GM06990 (cell line): Measurements from ENCODE around the gene MFAP3L.

Source experiments
- DNase-seq: peaks from one replicate; pipeline ENCODE4 v3.0.0-alpha.2; 2011; ENCODE audit not compliant: insufficient read length; ENCODE audit errors: extremely low read depth
- H3K27me3 ChIP-seq: replicated peaks from 2 replicates; pipeline ENCODE4 v1.6.0; 2011; ENCODE audit warnings: low read length; ENCODE audit not compliant: control insufficient read depth, insufficient read depth
- H3K36me3 ChIP-seq: 2 replicates; pipeline ENCODE4 v1.5.1; 2011; ENCODE audit warnings: low read length; ENCODE audit not compliant: control insufficient read depth, insufficient read depth
- H3K4me3 ChIP-seq: replicated peaks from 2 replicates; pipeline ENCODE4 v1.5.1; 2011; ENCODE audit warnings: low read depth, mild to moderate bottlenecking, control low read depth, low read length
- TF ChIP-seq, protein P1 (sequence below): IDR thresholded peaks from 2 replicates; pipeline ENCODE4 v1.5.1; 2011; ENCODE audit warnings: low read length, control low read depth, mild to moderate bottlenecking, inconsistent platforms; ENCODE audit not compliant: insufficient read depth, poor library complexity, severe bottlenecking

Gene MFAP3L

DNA sequence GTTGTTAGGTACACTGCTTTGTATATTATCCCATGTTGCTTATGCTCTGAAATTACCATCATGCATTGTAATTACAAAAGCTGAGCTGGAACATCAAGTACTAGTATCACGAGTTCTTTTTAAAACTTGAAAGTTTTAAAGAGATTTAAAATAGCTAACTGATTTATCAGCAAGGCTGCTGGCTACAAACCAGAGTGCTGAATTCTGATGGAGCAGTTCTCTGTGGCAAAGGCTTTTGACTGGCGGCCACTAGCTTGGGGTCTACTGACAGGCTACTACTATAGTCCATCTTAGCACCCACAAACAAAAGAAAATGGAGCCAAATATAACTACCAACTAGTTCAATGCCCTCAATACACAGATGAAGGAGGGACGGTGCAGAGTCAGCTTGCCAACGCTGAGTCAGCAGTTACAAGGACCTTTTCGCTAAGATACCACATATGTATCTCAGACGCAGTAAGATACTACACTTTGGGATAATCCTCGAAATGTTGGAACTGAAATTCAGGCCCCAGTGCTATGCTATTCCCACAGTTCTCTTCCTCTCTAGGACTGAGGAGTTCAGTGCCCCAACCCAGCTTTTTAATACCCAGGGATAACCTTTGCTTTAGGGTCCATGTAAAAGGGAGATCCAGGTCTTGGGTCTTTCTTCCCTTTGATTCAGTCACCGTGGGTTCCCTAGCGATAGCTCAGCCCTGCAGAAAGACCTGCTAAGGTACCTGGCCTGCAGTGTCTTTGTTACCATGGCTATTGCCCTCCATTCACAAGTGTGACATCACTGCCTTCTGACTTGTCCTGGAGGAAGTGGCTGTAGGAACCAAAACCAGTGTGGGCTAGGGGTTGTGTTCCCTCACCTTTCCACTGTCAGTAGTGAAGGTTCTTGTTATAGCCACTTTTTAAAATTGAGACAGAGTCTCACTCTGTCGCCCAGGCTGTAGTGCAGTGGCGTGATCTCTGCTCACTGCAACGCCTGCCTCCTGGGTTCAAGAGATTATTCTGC, 22.8 kb downstream of the MFAP3L start:
- no peak overlapping the region for H3K4me3 ChIP-seq
- no peaks in the 10 kb centered on the region for H3K27me3 ChIP-seq
- no peaks in the 10 kb centered on the region for H3K36me3 ChIP-seq
- DNase-seq = no peak
- TF ChIP-seq, protein P1, sequence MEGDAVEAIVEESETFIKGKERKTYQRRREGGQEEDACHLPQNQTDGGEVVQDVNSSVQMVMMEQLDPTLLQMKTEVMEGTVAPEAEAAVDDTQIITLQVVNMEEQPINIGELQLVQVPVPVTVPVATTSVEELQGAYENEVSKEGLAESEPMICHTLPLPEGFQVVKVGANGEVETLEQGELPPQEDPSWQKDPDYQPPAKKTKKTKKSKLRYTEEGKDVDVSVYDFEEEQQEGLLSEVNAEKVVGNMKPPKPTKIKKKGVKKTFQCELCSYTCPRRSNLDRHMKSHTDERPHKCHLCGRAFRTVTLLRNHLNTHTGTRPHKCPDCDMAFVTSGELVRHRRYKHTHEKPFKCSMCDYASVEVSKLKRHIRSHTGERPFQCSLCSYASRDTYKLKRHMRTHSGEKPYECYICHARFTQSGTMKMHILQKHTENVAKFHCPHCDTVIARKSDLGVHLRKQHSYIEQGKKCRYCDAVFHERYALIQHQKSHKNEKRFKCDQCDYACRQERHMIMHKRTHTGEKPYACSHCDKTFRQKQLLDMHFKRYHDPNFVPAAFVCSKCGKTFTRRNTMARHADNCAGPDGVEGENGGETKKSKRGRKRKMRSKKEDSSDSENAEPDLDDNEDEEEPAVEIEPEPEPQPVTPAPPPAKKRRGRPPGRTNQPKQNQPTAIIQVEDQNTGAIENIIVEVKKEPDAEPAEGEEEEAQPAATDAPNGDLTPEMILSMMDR = no peak

DNA sequence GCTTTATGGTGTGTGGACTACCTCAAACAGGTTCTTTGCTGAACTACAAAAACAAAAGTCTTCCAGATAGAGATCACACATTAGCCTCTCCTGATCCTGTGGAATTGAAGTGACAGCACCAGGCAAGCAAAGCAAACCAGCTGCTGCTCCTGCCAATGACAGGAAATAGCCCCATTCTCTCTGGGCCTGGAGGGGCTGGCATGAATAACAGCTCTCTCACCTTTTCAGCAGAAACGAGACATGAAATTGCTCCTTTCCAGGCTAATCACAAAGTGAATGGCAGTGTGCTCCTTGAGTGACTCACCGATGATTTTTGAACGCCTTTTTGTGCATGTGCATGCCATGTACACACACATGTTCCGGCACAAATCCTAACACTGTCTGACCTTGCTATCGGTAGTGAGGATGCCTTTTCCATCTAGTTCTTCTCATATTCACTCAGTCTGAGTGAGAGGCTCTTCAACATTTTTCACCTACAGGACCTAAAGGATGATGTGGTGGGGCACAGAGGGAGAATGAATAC, 24.4 kb downstream of the MFAP3L start:
- TF ChIP-seq, protein P1 = no peak
- no peak for DNase-seq
- Histone ChIP-seq H3K4me3 (no peak overlapping the region), H3K36me3 (no peaks in the 10 kb centered on the region), H3K27me3 (no peaks in the 10 kb centered on the region)

DNA sequence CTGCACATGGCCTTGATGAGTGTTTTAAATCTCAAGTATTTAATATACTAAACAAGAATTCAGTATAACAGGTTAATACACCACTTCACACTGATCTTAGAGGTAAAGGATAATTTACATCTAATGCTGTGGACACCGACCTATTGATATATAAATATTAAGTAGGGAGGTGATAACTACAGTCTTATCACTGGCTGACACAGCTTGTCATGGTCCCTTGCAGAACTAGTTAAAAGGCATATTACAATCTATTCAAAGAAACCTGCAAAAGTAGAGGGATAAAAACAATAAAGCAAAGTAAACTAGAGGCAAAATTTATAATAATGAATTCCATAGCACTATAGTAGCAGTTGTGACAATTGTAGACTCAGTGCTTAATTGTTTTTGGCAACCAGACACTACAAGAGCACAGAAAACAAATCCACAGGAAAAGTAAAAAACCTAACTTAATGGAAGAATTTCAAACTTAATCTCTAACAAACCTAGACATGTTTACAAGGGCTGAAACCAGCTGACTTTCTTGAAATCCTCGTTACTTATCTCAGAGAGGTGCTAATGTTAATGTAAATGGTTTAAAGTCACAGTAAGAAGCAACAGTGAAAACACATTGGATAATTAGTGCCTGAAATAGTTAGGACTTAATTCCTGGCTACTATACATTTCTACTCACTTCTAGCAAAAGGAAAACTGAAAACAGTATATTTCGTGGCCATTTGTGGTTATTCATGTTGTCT, 25.0 kb downstream of the MFAP3L start:
- DNase-seq = no peak
- TF ChIP-seq, protein P1 = no peak
- Histone ChIP-seq H3K4me3 (no peak overlapping the region), H3K36me3 (no peaks in the 10 kb centered on the region), H3K27me3 (no peaks in the 10 kb centered on the region)

DNA sequence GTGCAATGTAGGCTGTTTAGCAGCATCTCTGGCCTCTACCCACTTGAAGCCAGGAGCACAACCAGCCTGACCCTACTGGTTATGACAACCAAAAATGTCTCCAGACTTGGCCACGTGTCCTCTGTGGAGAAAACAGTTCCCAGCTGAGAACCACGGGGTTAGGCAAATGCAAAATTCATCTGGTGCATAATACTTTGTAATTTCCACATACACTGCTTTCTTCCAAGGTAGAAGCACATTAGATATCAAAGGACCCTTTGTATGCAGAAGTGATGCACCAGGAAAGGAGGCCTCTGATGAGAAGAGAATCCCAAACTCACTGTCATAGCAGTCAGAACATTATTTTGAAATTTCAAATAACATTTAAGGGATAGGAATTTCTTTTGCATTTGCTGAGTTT, 26.3 kb downstream of the MFAP3L start:
- Histone ChIP-seq H3K4me3 (no peak overlapping the region), H3K36me3 (no peaks in the 10 kb centered on the region), H3K27me3 (no peaks in the 10 kb centered on the region)
- DNase-seq = no peak
- TF ChIP-seq, protein P1 = no peak

DNA sequence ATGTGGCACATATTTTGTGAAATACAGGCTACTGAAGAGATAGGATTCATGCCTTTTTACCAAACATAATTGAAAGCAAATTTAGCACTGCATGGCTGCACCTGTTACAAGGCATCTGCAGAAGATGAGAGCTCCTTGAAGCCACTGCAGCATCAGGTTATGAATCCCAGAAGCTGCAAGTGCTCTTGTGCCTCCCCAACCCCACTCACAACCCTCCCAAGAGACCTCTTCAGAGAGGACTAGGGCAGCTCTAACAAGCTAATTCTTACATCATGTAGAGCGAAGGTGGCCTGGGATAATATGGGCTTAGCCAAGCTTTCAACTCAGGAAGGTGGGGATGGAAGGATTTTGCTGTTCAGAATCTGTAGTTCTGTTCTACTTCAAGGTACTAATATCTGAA, 27.2 kb downstream of the MFAP3L start:
- no peaks in the 10 kb centered on the region for H3K36me3 ChIP-seq
- no peak overlapping the region for H3K4me3 ChIP-seq
- TF ChIP-seq, protein P1 = no peak
- H3K27me3 ChIP-seq = no peaks in the 10 kb centered on the region
- DNase-seq = no peak
